Gastroesophageal sphincter (tissue), 3 donors: ENCODE results near the gene LNX1.
A peak's percentile ranks its signal among the peaks of the same experiment; 100 is the strongest.

ENCODE experiments used
- EP300 ChIP-seq: sonication (generic); formaldehyde crosslinking; IDR thresholded peaks from one replicate; pipeline ENCODE4 v1.6.1; 2017; ENCODE audit warnings: antibody characterized with exemption, mild to moderate bottlenecking
- POLR2A ChIP-seq, 2 donors: fragments of 450-650 bp; IDR thresholded peaks; one replicate each; pipeline ENCODE4 v1.6.1; 2017; ENCODE audit warnings: antibody characterized with exemption in 2 of 2, mild to moderate bottlenecking in 2 of 2, moderate library complexity in 1 of 2
- TF ChIP-seq, protein P1 (sequence below), 4 experiments: fragments of 200-600 bp in 2 of 4; fragments of 450-650 bp in 2 of 4; sonication (generic) in 1 of 4; IDR thresholded peaks; one replicate each; pipeline ENCODE4 v1.5.1; 2017 to 2019; ENCODE audit warnings: antibody characterized with exemption in 4 of 4, mild to moderate bottlenecking in 2 of 4, moderate library complexity in 2 of 4

GRCh38 chr4:53490965-53491622, 100.2 kb downstream of the LNX1 start:
- TF ChIP-seq, protein P1, sequence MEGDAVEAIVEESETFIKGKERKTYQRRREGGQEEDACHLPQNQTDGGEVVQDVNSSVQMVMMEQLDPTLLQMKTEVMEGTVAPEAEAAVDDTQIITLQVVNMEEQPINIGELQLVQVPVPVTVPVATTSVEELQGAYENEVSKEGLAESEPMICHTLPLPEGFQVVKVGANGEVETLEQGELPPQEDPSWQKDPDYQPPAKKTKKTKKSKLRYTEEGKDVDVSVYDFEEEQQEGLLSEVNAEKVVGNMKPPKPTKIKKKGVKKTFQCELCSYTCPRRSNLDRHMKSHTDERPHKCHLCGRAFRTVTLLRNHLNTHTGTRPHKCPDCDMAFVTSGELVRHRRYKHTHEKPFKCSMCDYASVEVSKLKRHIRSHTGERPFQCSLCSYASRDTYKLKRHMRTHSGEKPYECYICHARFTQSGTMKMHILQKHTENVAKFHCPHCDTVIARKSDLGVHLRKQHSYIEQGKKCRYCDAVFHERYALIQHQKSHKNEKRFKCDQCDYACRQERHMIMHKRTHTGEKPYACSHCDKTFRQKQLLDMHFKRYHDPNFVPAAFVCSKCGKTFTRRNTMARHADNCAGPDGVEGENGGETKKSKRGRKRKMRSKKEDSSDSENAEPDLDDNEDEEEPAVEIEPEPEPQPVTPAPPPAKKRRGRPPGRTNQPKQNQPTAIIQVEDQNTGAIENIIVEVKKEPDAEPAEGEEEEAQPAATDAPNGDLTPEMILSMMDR (IDR thresholded peaks at IDR 0.05) = peak; percentile 21 to 70 (median 62)
- TF ChIP-seq POLR2A (IDR thresholded peaks at IDR 0.05) (no peak), EP300 (no peak)
